DMS153 (cell line): Measurements from ENCODE around the gene CCDC159.
"Not testable (repeated sequence)": the region's sequence is repeated elsewhere in the genome, so short reads cannot be mapped to it uniquely, and the experiment has no call there.

Source experiments
- DNase-seq: peaks from one replicate; lab custom pipeline; 2025; lab: John Stamatoyannopoulos, UW

CCDC159 gene

DNA sequence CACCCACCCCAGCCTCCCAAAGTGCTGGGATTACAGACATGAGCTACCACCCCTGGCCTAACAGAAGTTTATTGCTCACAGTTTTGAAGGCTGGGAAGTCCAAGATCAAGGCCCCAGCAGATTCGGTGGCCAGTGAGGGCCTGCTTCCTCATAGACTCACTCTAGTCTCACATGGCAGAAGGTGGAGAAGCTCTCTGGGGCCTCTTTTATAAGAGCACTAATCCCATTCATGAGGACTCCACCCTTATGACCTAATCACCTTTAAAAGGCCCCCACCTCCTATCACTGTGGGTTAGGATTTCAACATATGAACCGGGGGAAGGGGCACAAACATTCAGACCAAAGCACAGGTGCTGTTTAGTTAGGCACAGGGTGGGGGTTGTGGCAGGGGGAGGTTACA, 21.2 kb downstream of the CCDC159 start:
- no peak for DNase-seq

DNA sequence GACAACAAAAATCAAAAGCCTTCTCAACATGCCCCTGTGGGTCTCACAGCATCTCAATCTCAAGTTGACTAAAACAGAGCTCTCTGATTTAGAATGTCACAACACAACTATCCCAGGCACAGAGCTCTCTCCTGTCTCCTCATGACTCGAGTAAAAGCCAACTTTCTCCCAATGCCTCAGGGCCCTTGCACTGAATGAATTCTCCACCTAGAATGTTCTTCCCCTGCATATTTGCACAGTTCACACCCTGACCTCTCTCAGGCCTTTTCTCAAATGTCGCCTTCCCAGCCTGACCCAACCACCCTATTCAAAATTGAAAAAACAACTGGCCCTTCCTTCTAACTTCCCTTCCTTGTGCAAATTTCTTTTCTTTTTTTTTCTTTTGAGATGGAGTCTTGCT, 24.4 kb downstream of the CCDC159 start:
- no peak for DNase-seq

DNA sequence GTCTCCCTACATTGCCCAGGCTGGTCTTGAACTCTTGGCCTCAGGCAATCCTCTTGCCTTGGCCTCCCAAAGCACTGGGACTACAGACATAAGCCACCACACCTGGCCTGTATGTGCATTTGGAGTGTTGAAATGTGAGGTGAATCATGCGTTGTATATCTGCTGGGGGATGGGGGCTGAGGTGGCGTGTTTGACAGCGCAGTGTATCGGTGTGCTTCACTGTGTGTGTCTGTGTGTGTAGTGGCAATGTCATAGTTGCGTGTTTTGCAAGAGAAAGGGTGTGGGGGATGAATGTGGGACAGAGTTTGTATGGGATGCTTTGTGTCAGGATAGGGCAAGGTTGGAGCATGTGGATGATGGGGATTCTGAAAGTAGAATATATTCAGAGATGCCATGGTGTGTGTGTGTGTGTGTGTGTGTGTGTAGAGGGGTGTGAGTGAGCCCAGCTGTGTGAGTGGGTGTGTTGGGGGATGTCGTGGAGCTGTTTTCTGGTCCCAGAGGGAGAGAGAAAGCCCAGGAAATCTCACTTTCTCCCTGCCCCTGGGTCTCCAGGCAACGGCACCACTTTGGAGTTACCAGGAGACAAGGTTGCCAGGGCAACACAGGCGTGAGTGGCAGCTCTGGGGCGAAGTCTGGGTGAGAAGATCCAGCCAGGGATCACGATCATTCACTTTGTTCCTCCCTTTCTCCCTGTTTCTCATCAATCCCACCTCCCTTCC, 27.0 kb downstream of the CCDC159 start:
- DNase-seq: peak; percentile 80

DNA sequence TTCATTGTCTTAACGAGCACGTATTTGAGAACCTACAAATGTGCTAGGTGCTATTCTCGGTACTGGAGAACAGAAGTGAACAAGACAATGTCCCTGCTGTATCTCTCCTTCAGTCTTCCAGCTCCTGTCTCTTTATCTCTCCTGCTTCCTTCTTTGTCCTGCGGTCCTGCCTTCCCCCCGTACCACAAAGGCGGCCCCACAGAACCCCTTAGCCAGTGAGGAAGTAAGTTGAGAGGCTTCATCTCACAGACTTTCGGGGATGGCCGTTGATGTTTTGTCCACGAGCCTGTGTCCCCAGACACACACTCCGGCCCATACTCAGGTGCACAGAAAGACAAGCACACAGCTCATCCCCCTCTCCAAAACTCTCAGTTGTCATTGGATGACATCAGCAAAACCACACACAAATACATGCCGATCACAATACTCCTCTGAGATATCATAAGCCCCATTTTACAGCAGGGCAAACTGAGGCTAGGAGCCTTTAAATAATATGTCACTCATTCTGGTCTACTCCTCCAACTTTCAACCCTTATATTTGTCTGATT, 27.6 kb downstream of the CCDC159 start:
- DNase-seq: no peak

DNA sequence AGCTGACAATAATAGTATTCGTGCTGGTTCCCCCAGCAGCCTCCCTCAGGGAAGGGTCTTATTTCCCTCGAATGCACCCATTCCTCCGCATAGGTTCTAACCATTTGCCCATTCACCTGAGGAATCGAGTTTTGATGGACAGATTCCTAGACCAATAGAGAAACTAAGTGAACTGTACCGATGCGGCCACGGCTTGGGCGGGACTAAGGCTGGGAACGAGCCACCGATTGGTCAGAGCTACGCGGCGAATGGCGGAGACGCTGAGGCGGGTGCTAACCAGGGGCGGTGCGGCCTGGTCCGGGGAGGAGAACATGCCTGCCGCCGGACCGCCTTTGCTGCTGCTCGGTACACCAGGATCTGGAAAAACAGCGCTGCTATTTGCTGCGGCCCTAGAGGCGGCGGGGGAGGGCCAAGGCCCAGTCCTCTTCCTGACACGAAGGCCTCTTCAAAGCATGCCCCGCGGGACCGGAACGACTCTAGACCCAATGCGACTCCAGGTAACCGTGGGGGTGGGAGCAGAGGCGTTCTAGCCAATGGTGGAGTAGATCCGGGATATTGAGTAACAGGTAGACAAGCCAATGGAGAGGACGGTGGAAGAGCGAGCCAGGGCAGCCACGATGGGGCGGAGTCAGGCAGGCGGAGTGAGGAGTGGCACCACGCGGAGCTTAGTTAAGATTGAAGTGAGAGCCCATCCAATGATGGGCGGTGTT, 28.3 kb downstream of the CCDC159 start, which contains the start of gene SWSAP1:
Gene SWSAP1 (plus strand): TSS at position 234 of the 710 bp plus-strand sequence. CDS start 15 bp downstream, at position 249.
- peak; percentile 99 for DNase-seq

DNA sequence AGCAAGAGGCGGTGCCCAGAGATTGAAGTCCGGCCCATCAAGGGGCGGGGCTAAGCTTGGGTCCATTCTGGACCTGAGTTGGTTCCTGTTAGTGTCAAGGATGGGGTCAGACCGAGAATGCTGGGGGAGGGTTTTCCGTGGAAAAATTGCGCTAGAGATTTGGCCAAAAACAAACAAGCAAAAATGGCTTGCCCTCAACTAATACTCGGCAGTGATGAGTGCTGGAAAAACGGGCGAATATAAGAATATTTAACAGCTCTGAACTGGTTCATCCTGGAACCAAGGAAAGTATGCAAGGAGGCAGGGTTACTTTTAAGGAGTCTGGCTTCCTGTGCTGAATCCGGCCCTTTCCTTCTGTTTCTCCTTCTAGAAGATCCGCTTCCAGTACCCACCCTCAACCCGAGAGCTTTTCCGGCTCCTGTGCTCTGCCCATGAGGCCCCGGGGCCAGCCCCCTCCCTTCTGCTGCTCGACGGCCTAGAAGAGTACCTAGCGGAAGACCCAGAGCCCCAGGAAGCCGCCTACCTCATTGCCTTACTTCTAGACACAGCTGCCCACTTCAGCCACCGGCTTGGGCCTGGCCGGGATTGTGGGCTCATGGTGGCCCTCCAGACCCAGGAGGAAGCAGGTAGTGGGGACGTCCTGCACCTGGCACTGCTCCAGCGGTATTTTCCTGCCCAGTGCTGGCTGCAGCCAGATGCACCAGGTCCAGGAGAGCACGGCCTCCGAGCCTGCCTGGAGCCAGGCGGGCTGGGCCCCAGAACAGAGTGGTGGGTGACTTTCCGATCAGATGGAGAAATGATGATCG, 29.0 kb downstream of the CCDC159 start:
- peak; percentile 60 for DNase-seq

DNA sequence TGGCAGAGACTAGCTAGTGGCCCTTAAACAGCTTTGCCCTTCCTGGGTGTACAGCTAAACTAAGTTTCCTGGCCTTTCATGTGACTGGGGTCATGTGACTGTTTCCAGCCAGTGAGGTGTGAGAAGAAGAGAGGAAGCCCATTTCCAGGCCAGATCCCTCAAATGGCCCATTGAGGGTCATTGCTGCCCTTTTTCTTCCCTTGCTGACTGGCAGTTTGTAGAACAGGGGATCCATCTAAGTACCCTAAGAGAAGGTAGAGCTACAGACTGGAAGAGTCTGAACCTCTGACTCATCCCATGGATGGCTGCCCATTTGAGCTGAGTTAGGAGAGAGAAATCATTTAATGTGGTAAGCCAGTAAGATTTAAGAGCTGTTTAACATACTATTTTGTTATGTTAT, 30.9 kb downstream of the CCDC159 start:
- DNase-seq: no peak

DNA sequence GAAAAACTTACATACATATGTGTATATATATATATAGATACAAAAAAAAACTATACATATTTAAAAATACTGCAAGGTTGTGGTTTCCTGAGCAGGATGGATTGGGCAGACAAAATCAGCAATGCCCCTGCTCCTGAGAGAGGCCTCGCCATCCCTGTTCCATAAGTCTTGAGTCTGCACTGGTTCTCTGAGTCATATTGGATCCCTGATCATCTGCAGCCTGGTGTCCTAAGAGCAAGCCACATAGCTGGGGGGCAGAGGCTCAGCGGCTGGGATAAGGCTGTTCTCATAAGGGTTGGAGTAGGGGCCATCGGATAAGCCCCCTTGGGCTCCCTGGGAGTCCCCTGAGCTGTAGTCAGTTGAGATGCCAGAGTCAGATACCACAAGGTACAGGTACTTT, 31.4 kb downstream of the CCDC159 start:
- no peak for DNase-seq

DNA sequence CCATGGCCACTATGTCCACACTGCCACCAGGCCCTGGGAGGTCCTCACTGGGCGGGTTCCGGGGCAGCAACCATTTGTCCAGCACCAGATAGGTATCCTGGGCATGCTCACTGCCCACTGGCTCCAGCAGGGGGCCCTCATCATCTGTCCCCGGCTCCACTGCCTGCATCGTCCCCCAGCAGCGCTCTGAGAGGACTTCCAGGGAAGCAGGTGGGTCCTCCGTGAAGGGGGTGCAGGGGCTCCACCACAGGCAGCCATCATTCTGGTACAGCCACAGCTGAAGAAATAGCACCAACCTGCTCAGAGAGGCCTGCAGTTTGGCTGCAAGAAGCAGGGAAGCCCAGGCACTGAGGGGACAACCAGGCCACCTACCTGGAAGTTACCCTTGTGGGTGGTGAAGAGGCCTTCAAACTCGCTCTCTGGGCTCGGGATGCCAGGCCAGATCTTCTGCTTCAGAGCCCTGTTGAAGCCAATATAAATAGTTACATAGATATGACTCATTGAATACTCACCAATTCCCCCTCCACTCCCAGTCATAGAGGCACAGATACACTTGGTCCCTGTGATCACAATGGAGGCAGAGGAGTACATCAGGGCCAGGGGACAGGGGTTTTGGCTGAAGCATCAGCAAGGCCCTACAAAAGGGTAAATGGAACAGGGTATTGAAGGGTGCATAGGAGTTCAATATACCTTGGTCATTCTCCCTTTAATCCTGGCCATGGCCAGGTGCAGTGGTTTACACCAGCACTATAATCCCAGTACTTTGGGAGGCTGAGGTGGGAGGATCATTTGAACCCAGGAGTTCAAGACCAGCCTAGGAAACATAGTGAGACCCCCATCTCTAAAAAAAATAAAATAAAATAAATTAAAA, 32.2 kb downstream of the CCDC159 start:
- DNase-seq: no peak

DNA sequence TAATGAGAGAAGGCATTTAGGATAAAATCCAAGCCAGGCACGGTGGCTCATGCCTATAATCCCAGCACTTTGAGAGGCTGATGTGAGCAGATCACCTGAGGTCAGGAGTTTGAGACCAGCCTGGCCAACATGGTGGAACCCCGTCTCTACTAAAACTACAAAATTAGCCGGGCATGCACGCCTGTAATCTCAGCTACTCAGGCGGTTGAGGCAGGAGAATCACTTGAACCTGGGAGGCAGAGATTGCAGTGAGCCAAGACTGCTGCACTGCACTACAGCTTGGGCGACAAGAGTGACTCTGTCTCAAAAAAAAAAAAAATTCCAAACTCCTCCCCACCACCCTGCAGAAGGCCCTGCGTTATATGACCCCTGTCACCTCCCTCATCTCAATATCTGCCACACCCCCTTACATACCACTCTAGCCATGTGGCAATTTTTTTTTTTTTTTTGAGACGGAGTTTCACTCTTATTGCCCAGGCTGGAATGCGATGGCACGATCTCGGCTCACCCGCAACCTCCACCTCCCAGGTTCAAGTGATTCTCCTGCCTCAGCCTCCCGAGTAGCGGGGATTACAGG, 33.0 kb downstream of the CCDC159 start:
- not testable (repeated sequence) for DNase-seq

DNA sequence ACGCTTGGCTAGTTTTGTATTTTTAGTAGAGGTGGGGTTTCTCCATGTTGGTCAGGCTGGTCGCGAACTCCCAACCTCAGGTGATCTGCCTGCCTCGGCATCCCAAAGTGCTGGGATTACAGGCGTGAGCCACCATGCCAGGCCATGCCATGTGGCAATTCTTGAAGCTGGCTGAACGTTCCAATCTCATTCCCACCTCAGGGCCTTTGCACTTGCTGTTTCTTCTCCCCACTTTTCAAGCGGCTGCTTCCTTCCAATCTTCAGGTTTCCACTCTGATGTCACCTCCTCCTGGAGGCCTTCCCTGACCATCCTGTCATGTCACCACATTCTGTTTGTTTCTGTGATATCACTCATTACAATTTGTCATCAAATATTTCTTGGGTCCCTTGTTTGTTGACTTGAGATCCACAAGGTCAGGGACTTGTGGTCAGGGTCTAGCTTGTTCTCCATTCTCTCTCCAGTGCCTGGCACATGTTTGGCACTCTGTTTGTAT, 33.6 kb downstream of the CCDC159 start:
- DNase-seq: no peak

DNA sequence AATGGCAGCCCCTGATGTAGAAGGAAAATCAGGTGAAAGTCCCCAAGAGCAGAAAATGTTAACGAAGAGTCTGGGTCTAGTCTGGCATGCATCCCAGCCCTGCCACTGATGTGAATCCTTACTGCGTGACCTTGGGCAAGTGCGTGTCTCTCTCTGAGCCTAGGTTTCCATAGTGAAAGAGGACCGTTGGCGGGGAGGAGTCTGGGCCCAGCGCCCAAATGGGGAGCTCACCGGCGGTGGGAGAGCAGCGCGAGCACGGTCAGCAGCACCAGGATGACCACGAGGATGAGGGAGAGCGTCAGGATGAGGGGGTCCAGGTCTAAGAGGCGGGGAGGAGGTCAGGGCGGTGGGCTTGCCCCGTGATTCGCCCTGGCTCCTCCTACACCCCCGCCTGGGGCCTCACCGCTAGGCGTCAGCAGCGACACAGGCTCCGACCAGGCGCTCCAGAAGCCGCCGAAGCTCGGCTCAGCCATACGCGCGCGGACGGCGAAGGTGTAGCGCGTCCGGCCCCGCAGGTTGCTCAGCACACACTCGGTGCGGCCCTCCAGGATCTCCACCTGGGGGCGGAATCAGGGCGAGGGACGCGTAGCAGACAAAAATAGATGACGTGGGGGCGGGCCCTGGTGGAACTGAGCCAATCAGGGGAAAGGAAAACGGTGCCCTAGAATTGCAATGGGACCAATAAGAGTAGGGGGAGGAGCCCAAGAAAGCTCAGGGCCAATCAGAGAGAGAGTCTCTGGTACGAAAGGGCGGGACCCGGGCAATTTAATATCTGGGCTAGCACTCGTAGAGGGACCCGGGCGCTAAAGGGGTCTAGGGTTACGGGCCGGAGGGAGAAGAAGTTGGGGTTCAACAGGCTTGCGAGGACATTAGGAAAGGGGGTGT, 34.6 kb downstream of the CCDC159 start:
- DNase-seq: peak; percentile 98

DNA sequence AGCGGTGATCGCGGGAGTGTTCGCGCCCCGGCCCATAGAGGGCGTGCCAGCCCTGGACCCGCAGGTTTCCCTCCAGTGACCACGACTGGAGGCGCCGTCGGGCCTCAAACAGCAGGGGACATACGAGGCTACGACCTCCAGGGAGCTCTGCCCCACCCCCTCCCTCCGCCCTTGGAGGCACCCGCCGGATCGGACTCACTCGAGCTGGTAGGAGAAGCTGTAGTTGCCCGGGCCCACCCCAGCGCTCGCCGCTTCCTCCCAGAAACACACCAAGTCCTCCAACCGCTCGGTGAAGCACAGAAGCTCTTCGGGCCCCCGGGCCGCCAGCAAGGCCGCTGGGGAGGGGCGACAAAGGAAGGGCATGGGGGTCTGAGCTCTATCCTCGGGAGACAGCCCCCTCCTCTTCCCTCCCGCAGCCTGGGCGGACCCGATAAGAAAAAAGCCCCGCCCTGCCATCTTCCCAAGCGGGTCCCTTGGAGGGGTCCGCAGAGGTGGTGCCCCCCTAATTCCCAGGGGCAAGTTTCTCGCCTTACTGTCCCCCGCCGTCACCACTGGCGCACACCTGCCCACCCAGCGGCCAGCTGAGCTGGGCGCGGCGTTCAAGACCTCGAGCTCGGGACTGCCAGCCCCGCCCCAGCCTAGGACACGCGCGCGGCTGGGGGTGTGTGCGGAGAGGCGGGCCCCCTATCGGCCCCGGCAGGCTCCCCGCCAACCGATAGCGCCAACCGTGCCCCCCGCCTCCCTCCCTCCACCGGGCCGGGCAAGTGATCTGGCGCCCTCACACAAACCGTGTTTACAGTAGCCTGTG, 36.8 kb downstream of the CCDC159 start:
- DNase-seq: peak; percentile 44

DNA sequence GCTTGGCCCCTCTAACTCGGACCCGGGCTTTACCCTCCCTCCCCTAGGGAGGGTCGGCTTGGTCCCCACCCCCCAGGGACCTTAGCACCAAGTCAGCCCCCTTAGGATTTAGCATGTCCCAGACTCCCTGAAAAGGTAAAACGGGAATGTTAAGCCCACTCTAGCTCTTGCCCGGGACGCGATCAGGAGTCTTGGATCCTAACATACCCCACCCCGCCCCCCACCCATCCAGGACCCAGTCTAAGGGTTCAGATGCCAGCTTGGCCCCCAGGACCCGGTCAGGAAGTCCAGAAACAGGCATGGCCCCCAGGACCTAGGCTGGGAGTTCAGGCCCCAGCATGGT, 37.4 kb downstream of the CCDC159 start:
- DNase-seq: no peak

DNA sequence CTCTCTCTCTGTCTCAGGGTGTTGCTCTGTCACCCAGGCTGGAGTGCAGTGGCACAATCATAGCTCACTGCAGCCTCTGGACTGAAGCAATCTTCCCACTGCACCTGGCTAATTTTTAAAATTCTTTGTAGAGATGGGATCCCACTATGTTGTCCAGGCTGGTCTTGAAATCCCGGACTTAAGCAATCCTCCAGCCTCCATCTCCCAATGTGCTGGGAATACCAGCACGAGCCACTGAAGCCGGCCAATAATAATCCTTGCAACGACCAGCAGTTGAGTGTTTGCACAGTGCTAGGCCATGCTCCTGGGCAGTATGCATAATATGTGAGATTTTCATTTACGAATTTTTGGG, 38.4 kb downstream of the CCDC159 start:
- no peak for DNase-seq

DNA sequence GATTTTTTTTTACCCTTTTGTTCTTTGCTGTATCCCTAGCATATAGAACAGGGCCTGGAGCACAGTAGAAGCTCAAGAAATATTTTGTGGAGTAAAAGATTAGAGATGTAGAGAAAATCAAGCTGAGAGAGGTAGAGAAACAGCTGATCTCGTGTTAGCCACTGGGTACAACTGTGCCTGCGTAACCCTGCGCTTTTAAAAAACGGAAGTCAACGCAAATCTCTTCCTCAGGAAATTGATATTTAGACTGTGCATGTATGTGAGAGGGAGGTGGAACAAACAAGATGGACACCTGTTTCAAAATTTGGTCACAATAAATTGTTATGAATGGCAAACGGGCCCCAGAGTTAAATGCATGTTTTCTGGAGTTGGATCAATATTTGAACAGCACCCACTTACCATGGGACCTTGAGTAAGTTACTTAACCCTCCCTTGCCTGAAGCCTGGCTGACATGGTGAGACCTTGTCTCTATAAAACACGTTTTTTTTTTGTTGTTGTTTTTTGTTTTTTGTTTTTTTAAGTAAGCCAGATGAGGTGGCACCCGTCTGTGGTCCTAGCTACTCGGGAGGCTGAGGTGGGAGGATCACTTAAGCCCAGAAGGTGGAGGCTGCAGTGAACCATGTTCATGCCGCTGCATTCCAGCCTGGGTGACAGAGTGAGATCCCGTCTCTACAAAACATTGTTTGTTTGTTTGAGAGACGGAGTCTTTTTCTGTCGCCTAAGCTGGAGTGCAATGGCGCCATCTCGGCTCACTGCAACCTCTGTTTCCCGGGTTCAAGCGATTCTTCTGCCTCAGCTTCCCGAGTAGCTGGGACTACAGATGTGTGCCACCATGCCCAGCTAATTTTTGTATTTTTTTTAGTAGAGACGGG, 41.1 kb downstream of the CCDC159 start:
- peak; percentile 15 for DNase-seq

DNA sequence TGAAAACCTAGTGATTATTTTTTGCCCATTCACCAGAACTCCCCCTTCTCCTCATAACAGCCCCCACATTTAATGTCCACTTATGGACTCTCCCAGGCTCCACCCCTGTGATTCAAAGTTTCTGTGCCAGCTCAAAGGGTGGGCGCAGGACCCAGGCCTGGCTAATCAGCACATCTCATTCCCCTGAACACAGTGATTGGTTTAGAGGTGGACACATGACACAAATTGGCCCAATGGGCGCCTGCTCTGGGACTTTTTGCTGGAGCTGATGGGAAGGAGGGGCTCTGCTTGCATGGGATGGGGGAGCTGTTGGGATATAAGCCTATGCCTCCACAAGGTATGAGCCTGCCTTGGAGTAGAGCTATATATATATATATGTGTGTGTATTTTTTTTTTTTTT, 44.0 kb downstream of the CCDC159 start:
- DNase-seq: no peak
